HL-60 (cell line): ENCODE results near the gene NHSL2.

Experiments used
- DNase-seq, 2 experiments: peaks; one replicate each; pipeline ENCODE4 v3.0.0-alpha.2; 2010 to 2020; ENCODE audit warnings: low read depth in 1 of 2, low spot score in 1 of 2
- H3K27ac ChIP-seq: fragments of 250-450 bp; sonication (Bioruptor Pico); replicated peaks from 2 replicates; pipeline ENCODE4 v1.5.1; 2020; ENCODE audit warnings: mild to moderate bottlenecking, moderate library complexity
- H3K27me3 ChIP-seq: fragments of 250-450 bp; sonication (Bioruptor Pico); 2 replicates; pipeline ENCODE4 v1.5.1; 2021; ENCODE audit warnings: mild to moderate bottlenecking, moderate library complexity; ENCODE audit not compliant: insufficient read depth, poor library complexity, severe bottlenecking
- H3K4me3 ChIP-seq: replicated peaks from 2 replicates; pipeline ENCODE4 v1.5.1; 2011; ENCODE audit warnings: mild to moderate bottlenecking, control low read depth, low read length; ENCODE audit not compliant: insufficient read depth
- GABPA ChIP-seq: IDR thresholded peaks from 2 replicates; pipeline ENCODE4 v1.6.1; 2012; ENCODE audit warnings: low read depth
- POLR2AphosphoS5 ChIP-seq: IDR thresholded peaks from 2 replicates; pipeline ENCODE4 v1.6.1; 2012; ENCODE audit warnings: low read depth
- SPI1 ChIP-seq: IDR thresholded peaks from 2 replicates; pipeline ENCODE4 v1.6.1; 2012; ENCODE audit warnings: low read depth, mild to moderate bottlenecking, borderline replicate concordance
- TF ChIP-seq, protein P1 (sequence below): IDR thresholded peaks from one replicate; pipeline ENCODE4 v1.5.1; 2011; ENCODE audit warnings: low read length, control low read depth, inconsistent platforms; ENCODE audit not compliant: insufficient read depth
- TF ChIP-seq, protein P2 (sequence below): IDR thresholded peaks from 2 replicates; pipeline ENCODE4 v1.6.1; 2012; ENCODE audit warnings: low read depth; ENCODE audit not compliant: insufficient replicate concordance

The NHSL2 gene

DNA sequence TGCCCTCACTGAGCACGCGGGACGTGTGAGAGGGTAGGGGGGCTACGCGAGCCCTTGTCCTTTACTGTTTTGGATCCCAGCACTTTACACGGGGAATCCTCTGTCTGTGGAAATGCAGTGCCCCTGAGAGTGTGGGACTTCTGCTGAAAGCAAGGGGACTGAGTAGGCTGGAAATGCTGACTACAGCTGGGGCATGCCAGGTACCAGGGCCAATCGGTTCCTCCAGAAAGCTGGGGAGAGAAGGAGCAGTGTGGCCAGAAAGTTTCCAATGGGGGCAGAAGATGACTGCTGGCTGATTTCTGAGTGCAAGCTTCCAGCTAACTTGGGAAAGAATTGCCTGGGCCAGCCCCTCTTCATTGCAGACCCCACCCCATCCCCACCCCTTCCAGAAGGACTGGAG is 1.5 kb downstream of the NHSL2 start:
- peaks cover 16% of the 10 kb centered on the region for H3K27me3 ChIP-seq
- H3K27ac ChIP-seq, result no peak overlapping the region
- DNase-seq, result no peak
- TF ChIP-seq, protein P1, sequence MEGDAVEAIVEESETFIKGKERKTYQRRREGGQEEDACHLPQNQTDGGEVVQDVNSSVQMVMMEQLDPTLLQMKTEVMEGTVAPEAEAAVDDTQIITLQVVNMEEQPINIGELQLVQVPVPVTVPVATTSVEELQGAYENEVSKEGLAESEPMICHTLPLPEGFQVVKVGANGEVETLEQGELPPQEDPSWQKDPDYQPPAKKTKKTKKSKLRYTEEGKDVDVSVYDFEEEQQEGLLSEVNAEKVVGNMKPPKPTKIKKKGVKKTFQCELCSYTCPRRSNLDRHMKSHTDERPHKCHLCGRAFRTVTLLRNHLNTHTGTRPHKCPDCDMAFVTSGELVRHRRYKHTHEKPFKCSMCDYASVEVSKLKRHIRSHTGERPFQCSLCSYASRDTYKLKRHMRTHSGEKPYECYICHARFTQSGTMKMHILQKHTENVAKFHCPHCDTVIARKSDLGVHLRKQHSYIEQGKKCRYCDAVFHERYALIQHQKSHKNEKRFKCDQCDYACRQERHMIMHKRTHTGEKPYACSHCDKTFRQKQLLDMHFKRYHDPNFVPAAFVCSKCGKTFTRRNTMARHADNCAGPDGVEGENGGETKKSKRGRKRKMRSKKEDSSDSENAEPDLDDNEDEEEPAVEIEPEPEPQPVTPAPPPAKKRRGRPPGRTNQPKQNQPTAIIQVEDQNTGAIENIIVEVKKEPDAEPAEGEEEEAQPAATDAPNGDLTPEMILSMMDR, result no peak
- TF ChIP-seq POLR2AphosphoS5, result no peak
- no peak for TF ChIP-seq SPI1
- TF ChIP-seq GABPA, result no peak
- TF ChIP-seq, protein P2, sequence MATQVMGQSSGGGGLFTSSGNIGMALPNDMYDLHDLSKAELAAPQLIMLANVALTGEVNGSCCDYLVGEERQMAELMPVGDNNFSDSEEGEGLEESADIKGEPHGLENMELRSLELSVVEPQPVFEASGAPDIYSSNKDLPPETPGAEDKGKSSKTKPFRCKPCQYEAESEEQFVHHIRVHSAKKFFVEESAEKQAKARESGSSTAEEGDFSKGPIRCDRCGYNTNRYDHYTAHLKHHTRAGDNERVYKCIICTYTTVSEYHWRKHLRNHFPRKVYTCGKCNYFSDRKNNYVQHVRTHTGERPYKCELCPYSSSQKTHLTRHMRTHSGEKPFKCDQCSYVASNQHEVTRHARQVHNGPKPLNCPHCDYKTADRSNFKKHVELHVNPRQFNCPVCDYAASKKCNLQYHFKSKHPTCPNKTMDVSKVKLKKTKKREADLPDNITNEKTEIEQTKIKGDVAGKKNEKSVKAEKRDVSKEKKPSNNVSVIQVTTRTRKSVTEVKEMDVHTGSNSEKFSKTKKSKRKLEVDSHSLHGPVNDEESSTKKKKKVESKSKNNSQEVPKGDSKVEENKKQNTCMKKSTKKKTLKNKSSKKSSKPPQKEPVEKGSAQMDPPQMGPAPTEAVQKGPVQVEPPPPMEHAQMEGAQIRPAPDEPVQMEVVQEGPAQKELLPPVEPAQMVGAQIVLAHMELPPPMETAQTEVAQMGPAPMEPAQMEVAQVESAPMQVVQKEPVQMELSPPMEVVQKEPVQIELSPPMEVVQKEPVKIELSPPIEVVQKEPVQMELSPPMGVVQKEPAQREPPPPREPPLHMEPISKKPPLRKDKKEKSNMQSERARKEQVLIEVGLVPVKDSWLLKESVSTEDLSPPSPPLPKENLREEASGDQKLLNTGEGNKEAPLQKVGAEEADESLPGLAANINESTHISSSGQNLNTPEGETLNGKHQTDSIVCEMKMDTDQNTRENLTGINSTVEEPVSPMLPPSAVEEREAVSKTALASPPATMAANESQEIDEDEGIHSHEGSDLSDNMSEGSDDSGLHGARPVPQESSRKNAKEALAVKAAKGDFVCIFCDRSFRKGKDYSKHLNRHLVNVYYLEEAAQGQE, result no peak
- H3K4me3 ChIP-seq, result no peak overlapping the region

DNA sequence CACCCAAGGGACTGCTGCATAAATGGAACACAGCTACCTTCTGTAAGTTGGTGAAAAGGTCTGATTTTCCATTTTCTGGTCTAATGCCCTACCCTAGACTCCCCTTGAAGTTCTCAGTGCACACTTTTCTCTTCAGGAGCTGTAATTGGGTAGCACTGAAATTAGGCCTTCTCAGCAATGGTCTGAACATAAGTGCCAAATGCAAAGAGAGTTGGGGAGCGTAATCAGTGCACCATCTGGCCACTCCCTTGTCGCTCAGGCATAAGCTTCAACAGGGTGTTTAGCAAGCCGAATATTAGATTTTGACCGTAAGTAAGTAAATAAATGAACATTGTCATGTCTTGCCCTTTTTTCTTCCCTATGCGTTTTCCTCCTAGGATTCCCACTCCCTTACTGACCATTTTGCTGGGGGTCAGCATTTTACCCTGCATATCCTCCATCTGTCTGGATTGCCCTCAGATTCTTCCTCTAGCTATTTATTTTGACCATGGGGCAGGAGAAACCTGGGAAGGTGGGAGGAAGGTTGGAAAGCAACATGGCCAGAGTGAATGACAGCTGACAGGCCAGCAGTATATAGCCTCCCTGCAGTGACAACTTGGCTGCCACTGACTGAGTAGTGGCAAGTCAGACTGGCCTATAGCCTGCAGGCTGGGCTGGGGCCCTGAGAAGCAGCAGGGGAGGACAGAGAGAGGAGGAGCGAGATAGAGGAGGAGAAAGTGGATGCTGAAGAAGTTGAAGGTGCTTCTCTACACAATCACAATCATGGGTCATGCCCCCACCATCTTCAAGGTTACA is 2.7 kb downstream of the NHSL2 start:
- Histone ChIP-seq H3K4me3 (no peak overlapping the region), H3K27me3 (peaks cover 16% of the 10 kb centered on the region), H3K27ac (no peak overlapping the region)
- TF ChIP-seq, protein P1, result no peak
- TF ChIP-seq, protein P2, result no peak
- no peak for TF ChIP-seq SPI1
- TF ChIP-seq POLR2AphosphoS5, result no peak
- no peak for TF ChIP-seq GABPA
- no peak for DNase-seq

DNA sequence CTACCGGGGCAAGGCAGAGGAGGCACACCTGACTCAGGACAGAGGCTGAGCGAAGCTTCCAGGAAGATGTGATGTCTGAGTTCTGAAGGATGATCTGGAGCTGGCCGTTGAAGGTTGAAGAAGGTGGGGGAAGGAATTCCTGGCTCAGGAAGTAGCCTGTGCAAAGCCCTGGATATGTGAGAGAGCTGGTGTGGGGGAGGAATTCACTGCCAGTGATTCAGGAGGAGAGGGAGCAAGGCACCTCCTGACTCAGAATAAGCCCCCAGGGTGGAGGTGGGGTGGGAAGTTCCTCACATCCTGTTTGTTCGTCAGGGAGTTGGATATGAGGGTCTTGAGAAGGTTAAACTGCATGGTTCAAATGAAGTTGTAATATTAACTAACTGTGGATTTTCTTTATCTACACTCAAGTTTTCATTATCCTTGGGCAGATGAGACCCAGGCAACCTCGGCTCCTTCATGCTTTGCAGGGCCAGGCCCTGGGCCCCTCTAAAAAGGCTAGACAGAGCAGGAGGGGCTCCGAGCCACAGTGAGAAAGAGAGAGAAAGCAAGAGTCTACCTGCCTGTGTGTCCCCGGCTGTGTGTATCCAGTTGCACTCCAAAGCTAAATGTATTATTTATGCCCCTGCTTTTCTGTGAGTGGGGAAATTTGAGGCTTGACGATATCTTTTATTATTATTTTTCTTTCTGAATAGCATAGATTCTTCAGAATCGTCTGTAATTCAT is 7.1 kb downstream of the NHSL2 start:
- no peak overlapping the region for H3K4me3 ChIP-seq
- no peak overlapping the region for H3K27ac ChIP-seq
- DNase-seq, result no peak
- TF ChIP-seq POLR2AphosphoS5 (no peak), SPI1 (no peak), GABPA (no peak)
- TF ChIP-seq, protein P2, result no peak
- TF ChIP-seq, protein P1, result no peak
- H3K27me3 ChIP-seq, result no peaks in the 10 kb centered on the region
